C4-2B (cell line): Measurements from ENCODE around the gene KRTAP5-1.

ENCODE experiments used
- ZFX ChIP-seq: fragments of 450-650 bp; IDR thresholded peaks from 2 replicates; pipeline ENCODE4 v1.6.1; 2017
- TF ChIP-seq, protein P1 (sequence below): fragments of 450-650 bp; conservative IDR thresholded peaks from 2 replicates; pipeline ENCODE4 v1.5.1; 2017; ENCODE audit warnings: mild to moderate bottlenecking

GRCh38 chr11:1622086-1622485 is 37.0 kb upstream of the KRTAP5-1 start, which contains the start of gene KRTAP5-4:
- TF ChIP-seq, protein P1, sequence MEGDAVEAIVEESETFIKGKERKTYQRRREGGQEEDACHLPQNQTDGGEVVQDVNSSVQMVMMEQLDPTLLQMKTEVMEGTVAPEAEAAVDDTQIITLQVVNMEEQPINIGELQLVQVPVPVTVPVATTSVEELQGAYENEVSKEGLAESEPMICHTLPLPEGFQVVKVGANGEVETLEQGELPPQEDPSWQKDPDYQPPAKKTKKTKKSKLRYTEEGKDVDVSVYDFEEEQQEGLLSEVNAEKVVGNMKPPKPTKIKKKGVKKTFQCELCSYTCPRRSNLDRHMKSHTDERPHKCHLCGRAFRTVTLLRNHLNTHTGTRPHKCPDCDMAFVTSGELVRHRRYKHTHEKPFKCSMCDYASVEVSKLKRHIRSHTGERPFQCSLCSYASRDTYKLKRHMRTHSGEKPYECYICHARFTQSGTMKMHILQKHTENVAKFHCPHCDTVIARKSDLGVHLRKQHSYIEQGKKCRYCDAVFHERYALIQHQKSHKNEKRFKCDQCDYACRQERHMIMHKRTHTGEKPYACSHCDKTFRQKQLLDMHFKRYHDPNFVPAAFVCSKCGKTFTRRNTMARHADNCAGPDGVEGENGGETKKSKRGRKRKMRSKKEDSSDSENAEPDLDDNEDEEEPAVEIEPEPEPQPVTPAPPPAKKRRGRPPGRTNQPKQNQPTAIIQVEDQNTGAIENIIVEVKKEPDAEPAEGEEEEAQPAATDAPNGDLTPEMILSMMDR: no peak
- TF ChIP-seq ZFX: no peak
